Activated CD4-positive, CD25-positive, alpha-beta regulatory T cell treated with anti-CD3 and anti-CD28 coated beads, Interleukin-2, amount 50 U/mL, for 72 hours (primary cell): ENCODE measurements around the gene NFAT5.

Source experiments
- DNase-seq: peaks from one replicate; pipeline ENCODE4 v3.0.0; 2021

The NFAT5 gene

DNA sequence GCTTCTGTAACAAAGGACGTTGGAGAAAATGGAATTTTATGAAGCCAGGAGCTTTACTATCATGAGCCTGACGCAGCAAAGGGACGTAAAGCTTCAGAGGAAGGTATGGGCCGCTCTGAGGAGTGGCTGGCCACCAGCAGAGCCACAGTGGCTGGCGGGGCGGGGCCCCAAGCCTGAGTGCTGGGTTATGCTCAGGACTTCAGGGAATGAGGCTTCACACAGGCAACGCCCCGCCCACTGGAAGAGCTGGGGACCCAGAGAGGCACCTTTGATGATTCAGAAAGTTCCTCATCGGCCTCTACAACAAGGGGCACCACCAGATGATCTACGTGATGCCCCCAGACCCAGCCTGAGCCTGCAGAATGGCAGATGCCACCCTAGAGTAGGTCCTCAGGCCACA, 180.2 kb downstream of the NFAT5 start:
- DNase-seq, result no peak

DNA sequence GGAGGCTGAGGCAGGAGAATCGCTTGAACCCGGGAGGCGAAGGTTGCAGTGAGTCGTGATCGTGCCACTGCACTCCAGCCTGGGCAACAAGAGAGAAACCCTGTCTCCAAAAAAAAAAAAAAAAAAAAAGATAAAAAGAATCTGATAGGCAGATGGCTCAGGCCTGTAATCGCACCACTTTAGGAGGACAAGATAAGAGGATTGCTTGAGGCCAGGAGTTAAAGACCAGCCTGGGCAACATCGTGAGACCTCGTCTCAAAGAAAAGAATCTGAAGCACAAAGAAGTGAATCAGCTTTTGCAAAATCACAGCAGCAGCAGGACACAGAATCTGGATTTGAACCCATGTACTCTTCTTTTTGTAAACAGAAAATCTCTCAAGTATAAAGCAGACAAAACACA, 181.3 kb downstream of the NFAT5 start:
- no peak for DNase-seq

DNA sequence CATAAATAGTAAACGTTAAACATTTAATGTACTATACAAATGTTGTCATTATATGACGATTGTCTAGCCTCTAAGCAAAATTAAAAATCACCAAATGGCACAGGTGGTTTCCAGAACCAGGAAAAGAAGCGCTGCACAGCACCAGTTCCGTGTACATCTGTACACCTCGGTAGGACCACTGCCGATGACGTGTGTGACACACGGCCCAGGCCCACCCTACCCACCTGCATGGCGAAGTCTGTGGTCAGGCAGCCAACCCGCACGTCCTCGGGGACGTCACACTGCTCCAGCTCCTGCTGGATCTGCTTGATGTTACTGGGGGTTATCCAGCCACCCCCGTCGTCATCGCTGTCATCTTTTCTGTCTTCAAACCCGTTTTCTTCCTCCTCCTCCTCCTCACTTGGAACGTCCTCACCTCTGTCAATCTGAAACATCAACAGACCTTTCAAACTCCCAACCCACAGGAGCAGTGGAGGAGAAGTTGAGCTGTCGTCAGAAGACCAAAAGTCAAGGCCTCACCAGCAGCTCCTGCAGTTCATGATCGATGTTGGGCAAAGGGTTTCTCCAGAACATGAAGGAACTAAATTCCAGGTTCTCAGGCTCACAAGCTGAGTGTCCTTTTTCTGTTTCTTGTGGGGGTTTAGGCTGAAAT, 183.1 kb downstream of the NFAT5 start:
- no peak for DNase-seq

DNA sequence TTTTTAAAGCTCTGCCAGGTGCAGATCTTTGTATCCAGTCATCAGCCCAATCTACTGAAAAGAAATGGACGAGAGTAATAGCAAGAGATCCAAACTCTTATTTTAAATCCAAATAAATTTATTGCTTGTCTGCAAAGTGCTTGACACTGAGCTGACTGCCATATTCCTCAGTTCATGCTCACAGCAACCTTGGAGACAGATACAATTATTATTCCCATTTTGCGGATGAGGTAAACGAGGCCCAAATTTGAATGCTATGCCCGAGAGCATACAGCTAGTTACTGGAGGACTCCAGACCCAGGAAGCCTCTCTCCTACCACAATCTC, 188.3 kb downstream of the NFAT5 start:
- no peak for DNase-seq
